Erythroblast (primary cell): ENCODE measurements around the gene GNAZ.

ENCODE experiments used
- GATA1 ChIP-seq: IDR thresholded peaks from 2 replicates; pipeline ENCODE4 v1.6.1; 2011; ENCODE audit warnings: low read depth, mild to moderate bottlenecking, control low read depth, low read length, moderate library complexity
- POLR2A ChIP-seq: IDR thresholded peaks from 2 replicates; pipeline ENCODE4 v1.6.1; 2011; ENCODE audit warnings: mild to moderate bottlenecking, low read length

DNA sequence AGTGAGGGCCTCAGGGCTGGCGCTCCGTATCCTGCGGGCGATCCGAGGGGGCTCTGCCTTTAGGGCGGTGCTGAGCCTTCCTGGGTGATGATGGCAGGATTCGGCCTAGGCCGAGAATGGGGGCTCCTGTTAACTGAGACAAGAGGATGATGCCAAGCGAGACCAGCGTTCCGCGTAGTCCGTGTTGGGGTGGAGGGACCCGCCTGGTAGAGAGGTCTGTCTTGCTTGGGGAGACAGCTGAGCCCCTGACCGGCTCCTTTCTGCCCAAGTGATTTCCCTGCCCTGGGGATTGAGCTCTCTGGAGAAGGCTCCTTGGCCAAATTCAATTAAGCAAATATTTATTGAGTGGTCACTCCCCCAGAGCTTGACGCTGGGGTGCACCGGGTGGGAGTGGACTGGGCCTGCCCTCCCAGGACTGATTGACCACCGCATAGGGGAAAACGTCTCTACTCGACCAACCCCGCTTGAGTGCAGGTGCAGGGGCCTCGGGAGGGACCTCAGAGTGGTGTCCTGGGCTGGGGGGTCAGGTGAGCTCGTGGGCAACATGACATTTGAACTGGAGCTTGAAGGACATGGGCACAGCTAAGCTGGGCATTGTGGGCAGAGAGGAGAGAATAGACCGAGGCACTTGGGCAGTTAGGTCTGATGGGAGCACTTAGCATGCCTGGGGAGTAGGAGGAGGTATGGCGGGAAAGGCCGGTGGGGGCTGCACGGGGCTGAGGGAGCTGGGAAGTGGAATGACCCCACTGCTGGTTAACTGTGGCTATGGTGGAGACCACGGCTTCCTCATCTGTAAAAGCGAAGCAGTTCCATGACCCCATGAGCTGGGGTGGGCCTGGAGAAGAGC is 1.1 kb downstream of the GNAZ start:
- TF ChIP-seq POLR2A (no peak), GATA1 (no peak)
